Loucy (cell line): ENCODE data around the gene TAF11L5.

Experiments
- EZH2phosphoT487 ChIP-seq: fragments of 200-600 bp; IDR thresholded peaks from 2 replicates; pipeline ENCODE4 v1.6.1; 2018; ENCODE audit warnings: antibody characterized with exemption, mild to moderate bottlenecking, moderate library complexity, borderline replicate concordance
- TF ChIP-seq, protein P1 (sequence below): fragments of 200-600 bp; sonication (generic); conservative IDR thresholded peaks from 2 replicates; pipeline ENCODE4 v1.5.1; 2014; ENCODE audit warnings: mild to moderate bottlenecking, antibody characterized with exemption, low read length

DNA sequence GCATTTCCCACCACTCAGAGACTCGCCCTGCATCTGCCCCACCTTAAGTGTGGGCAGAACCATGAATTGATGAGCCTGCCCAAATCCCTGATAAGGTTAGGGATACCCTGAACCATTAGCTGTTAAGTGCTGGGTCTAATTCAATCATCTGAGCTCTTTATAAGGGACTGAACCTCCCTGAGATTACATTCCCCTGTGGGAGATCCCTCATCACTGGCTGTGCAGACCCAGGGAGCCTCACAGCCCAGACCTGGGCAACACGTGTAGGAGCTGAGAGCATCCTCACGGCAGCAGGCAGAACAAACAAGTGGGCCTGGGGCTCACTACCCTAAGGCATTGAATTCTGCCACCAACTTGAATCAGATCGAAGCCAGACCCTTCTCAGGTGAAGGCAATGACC is 27.6 kb upstream of the TAF11L5 start:
- TF ChIP-seq, protein P1, sequence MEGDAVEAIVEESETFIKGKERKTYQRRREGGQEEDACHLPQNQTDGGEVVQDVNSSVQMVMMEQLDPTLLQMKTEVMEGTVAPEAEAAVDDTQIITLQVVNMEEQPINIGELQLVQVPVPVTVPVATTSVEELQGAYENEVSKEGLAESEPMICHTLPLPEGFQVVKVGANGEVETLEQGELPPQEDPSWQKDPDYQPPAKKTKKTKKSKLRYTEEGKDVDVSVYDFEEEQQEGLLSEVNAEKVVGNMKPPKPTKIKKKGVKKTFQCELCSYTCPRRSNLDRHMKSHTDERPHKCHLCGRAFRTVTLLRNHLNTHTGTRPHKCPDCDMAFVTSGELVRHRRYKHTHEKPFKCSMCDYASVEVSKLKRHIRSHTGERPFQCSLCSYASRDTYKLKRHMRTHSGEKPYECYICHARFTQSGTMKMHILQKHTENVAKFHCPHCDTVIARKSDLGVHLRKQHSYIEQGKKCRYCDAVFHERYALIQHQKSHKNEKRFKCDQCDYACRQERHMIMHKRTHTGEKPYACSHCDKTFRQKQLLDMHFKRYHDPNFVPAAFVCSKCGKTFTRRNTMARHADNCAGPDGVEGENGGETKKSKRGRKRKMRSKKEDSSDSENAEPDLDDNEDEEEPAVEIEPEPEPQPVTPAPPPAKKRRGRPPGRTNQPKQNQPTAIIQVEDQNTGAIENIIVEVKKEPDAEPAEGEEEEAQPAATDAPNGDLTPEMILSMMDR: no peak
- TF ChIP-seq EZH2phosphoT487: no peak
